Nephron (organoid): ENCODE measurements around the gene ATXN1.

Experiments used
- H3K27ac Mint-ChIP-seq, 3 experiments: 2 replicates each; pipeline ENCODE4 v1.8.0; 2020; ENCODE audit warnings: mixed read lengths in 3 of 3, mild to moderate bottlenecking in 2 of 3, moderate library complexity in 1 of 3
- H3K27me3 Mint-ChIP-seq: 2 replicates; pipeline ENCODE4 v1.8.0; 2021; ENCODE audit warnings: low read depth, mild to moderate bottlenecking, moderate library complexity, mixed read lengths
- H3K36me3 Mint-ChIP-seq: 2 replicates; pipeline ENCODE4 v1.8.0; 2020; ENCODE audit warnings: low read depth, mixed read lengths
- H3K4me1 Mint-ChIP-seq: 2 replicates; pipeline ENCODE4 v1.8.0; 2020; ENCODE audit warnings: mixed read lengths
- H3K4me3 Mint-ChIP-seq, 3 experiments: 2 replicates each; pipeline ENCODE4 v1.8.0; 2020; ENCODE audit warnings: mild to moderate bottlenecking in 3 of 3, mixed read lengths in 3 of 3, moderate library complexity in 2 of 3
- H3K9me3 Mint-ChIP-seq: 2 replicates; pipeline ENCODE4 v1.8.0; 2020; ENCODE audit warnings: mixed read lengths
- CTCF ChIP-seq, 3 experiments: fragments of 200-600 bp; sonication (generic); IDR thresholded peaks; one replicate each; pipeline ENCODE4 v1.5.0; 2021; ENCODE audit warnings: antibody characterized with exemption in 3 of 3; ENCODE audit not compliant: unreplicated experiment in 3 of 3

ATXN1 gene

GRCh38 chr6:16399158-16399557 is 362.1 kb downstream of the ATXN1 start:
- H3K36me3 Mint-ChIP-seq: peaks cover 12% of the 10 kb centered on the region
- H3K27ac Mint-ChIP-seq: peak overlapping the region; percentile 86 to 98 (median 97)
- H3K9me3 Mint-ChIP-seq: peaks cover 3% of the 10 kb centered on the region
- peaks cover 46% of the 10 kb centered on the region for H3K4me1 Mint-ChIP-seq
- H3K4me3 Mint-ChIP-seq: no peak overlapping the region
- no peaks in the 10 kb centered on the region for H3K27me3 Mint-ChIP-seq
- no peak for TF ChIP-seq CTCF (IDR thresholded peaks at IDR 0.05; ENCODE audit: unreplicated experiment in 3 of 3)

GRCh38 chr6:16398587-16398986 is 362.7 kb downstream of the ATXN1 start:
- Mint-ChIP-seq H3K27ac (peak overlapping the region; percentile 86 to 98 (median 97)), H3K27me3 (no peaks in the 10 kb centered on the region), H3K36me3 (peaks cover 10% of the 10 kb centered on the region), H3K4me3 (peak overlapping the region in 1 of 3 experiments; percentile 15), H3K9me3 (peaks cover 3% of the 10 kb centered on the region), H3K4me1 (peaks cover 40% of the 10 kb centered on the region)
- no peak for TF ChIP-seq CTCF (IDR thresholded peaks at IDR 0.05; ENCODE audit: unreplicated experiment in 3 of 3)

- peaks cover 33% of the 10 kb centered on the region for H3K4me1 Mint-ChIP-seq
- peaks cover 3% of the 10 kb centered on the region for H3K9me3 Mint-ChIP-seq
- H3K27me3 Mint-ChIP-seq: no peaks in the 10 kb centered on the region
- no peak for TF ChIP-seq CTCF (IDR thresholded peaks at IDR 0.05; ENCODE audit: unreplicated experiment in 3 of 3)
- H3K4me3 Mint-ChIP-seq: no peak overlapping the region
- H3K36me3 Mint-ChIP-seq: peaks cover 8% of the 10 kb centered on the region
- peak overlapping the region in 1 of 3 experiments; percentile 97 for H3K27ac Mint-ChIP-seq
Observed at GRCh38 chr6:16397623-16398022, 363.6 kb downstream of the ATXN1 start.

GRCh38 chr6:16396497-16397319 is 364.6 kb downstream of the ATXN1 start:
- Mint-ChIP-seq H3K4me1 (peaks cover 25% of the 10 kb centered on the region), H3K36me3 (peaks cover 2% of the 10 kb centered on the region), H3K9me3 (peaks cover 2% of the 10 kb centered on the region), H3K4me3 (no peak overlapping the region), H3K27ac (peak overlapping the region in 2 of 3 experiments; percentile 49 to 61), H3K27me3 (no peaks in the 10 kb centered on the region)
- no peak for TF ChIP-seq CTCF (IDR thresholded peaks at IDR 0.05; ENCODE audit: unreplicated experiment in 3 of 3)

- TF ChIP-seq CTCF (IDR thresholded peaks at IDR 0.05; ENCODE audit: unreplicated experiment in 3 of 3): no peak
- no peaks in the 10 kb centered on the region for H3K36me3 Mint-ChIP-seq
- H3K4me1 Mint-ChIP-seq: peaks cover 34% of the 10 kb centered on the region
- no peak overlapping the region for H3K27ac Mint-ChIP-seq
- no peaks in the 10 kb centered on the region for H3K9me3 Mint-ChIP-seq
- no peak overlapping the region for H3K4me3 Mint-ChIP-seq
- H3K27me3 Mint-ChIP-seq: no peaks in the 10 kb centered on the region
Observed at GRCh38 chr6:16394632-16395031, 366.6 kb downstream of the ATXN1 start.

DNA sequence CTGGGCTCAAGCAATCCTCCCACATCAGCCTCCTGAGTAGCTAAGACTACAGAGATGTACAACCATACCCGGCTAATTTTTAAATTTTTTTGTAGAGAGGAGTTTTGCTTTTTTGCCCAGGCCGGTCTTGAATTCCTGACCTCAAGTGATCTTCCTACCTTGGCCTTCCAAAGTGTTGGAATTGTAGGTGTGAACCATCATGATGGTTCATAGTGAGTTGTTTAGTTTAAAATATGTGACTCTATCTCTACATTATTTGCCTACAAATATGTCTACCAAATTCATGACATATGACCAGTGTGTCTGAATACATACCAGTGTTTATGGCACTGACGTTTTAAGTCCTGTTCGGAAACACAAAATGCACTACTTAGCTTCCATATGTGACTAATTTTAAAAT is 367.9 kb downstream of the ATXN1 start:
- Mint-ChIP-seq H3K27me3 (no peaks in the 10 kb centered on the region), H3K9me3 (no peaks in the 10 kb centered on the region), H3K4me3 (no peak overlapping the region), H3K27ac (no peak overlapping the region), H3K4me1 (peaks cover 20% of the 10 kb centered on the region), H3K36me3 (no peaks in the 10 kb centered on the region)
- no peak for TF ChIP-seq CTCF (IDR thresholded peaks at IDR 0.05; ENCODE audit: unreplicated experiment in 3 of 3)
